ENCODE measurements around the gene ASB7.

DNA sequence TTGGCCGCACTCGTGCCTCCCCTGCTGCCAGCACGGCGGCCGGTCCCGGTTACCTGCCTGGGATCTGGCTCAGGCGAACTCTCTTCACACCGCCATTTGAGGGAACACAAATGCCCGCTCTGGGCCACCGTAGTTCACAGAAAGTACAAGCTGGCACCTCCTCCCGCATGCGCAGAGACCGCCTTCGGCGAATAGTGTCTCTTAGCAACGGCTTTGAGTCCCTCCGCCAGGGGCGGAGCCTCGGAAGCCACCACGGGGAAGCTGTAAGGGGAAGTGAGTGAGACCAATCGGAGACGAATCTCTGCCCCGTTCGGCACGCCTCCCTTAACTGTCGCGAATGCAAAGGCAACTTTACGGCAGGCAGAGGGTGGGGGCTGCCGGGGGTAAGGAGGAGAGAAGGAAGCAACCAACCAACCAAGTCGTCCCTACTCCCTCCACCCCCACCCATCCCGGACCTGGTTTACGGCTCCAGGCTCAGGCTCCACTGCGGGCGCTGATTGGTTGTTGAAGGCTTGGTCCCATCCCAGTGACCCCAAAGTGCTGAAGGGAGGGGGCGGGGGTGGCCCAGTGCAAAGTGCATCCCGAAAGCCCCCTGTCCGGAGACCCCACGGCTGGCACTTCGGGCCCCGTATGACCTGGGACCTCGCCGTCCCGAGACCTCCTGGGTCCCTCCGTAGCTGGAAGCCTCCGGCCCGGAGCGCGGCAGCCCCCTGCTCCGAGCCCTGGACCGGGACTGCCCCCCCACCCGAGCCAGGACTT is at the start of gene ASB7, which contains the start of gene LINS1:
- TF ChIP-seq, protein P1, sequence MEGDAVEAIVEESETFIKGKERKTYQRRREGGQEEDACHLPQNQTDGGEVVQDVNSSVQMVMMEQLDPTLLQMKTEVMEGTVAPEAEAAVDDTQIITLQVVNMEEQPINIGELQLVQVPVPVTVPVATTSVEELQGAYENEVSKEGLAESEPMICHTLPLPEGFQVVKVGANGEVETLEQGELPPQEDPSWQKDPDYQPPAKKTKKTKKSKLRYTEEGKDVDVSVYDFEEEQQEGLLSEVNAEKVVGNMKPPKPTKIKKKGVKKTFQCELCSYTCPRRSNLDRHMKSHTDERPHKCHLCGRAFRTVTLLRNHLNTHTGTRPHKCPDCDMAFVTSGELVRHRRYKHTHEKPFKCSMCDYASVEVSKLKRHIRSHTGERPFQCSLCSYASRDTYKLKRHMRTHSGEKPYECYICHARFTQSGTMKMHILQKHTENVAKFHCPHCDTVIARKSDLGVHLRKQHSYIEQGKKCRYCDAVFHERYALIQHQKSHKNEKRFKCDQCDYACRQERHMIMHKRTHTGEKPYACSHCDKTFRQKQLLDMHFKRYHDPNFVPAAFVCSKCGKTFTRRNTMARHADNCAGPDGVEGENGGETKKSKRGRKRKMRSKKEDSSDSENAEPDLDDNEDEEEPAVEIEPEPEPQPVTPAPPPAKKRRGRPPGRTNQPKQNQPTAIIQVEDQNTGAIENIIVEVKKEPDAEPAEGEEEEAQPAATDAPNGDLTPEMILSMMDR (IDR thresholded peaks at IDR 0.05): no peak
- no peak for TF ChIP-seq ZNF396 (CRISPR knock-in tag; IDR thresholded peaks at IDR 0.05; ENCODE audit: borderline replicate concordance)
- TF ChIP-seq, protein P2, sequence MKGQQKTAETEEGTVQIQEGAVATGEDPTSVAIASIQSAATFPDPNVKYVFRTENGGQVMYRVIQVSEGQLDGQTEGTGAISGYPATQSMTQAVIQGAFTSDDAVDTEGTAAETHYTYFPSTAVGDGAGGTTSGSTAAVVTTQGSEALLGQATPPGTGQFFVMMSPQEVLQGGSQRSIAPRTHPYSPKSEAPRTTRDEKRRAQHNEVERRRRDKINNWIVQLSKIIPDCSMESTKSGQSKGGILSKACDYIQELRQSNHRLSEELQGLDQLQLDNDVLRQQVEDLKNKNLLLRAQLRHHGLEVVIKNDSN (CRISPR knock-in tag; IDR thresholded peaks at IDR 0.05): no peak
- TF ChIP-seq, protein P3, sequence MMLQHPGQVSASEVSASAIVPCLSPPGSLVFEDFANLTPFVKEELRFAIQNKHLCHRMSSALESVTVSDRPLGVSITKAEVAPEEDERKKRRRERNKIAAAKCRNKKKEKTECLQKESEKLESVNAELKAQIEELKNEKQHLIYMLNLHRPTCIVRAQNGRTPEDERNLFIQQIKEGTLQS (CRISPR knock-in tag; conservative IDR thresholded peaks at IDR 0.05): no peak
- TF ChIP-seq NFE2L1 (CRISPR knock-in tag; IDR thresholded peaks at IDR 0.05): no peak
- TF ChIP-seq, protein P4, sequence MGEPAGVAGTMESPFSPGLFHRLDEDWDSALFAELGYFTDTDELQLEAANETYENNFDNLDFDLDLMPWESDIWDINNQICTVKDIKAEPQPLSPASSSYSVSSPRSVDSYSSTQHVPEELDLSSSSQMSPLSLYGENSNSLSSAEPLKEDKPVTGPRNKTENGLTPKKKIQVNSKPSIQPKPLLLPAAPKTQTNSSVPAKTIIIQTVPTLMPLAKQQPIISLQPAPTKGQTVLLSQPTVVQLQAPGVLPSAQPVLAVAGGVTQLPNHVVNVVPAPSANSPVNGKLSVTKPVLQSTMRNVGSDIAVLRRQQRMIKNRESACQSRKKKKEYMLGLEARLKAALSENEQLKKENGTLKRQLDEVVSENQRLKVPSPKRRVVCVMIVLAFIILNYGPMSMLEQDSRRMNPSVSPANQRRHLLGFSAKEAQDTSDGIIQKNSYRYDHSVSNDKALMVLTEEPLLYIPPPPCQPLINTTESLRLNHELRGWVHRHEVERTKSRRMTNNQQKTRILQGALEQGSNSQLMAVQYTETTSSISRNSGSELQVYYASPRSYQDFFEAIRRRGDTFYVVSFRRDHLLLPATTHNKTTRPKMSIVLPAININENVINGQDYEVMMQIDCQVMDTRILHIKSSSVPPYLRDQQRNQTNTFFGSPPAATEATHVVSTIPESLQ (CRISPR knock-in tag; IDR thresholded peaks at IDR 0.05): no peak
- no peak for TF ChIP-seq MYBL2 (CRISPR knock-in tag; IDR thresholded peaks at IDR 0.05)
- no peak for TF ChIP-seq JUN (CRISPR knock-in tag; IDR thresholded peaks at IDR 0.05)
- TF ChIP-seq KAT7 (CRISPR knock-in tag; IDR thresholded peaks at IDR 0.05; ENCODE audit: borderline replicate concordance): no peak
- TF ChIP-seq, protein P5, sequence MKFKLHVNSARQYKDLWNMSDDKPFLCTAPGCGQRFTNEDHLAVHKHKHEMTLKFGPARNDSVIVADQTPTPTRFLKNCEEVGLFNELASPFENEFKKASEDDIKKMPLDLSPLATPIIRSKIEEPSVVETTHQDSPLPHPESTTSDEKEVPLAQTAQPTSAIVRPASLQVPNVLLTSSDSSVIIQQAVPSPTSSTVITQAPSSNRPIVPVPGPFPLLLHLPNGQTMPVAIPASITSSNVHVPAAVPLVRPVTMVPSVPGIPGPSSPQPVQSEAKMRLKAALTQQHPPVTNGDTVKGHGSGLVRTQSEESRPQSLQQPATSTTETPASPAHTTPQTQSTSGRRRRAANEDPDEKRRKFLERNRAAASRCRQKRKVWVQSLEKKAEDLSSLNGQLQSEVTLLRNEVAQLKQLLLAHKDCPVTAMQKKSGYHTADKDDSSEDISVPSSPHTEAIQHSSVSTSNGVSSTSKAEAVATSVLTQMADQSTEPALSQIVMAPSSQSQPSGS (CRISPR knock-in tag; IDR thresholded peaks at IDR 0.05; ENCODE audit: borderline replicate concordance, low read depth): no peak
- no peak for TF ChIP-seq CREM (CRISPR knock-in tag; IDR thresholded peaks at IDR 0.05)
- TF ChIP-seq TCF7 (CRISPR knock-in tag; IDR thresholded peaks at IDR 0.05; ENCODE audit: low read depth): no peak
- no peak for TF ChIP-seq FOXP1 (CRISPR knock-in tag; IDR thresholded peaks at IDR 0.05; ENCODE audit: borderline replicate concordance)
- no peak for TF ChIP-seq ZNF416 (CRISPR knock-in tag; IDR thresholded peaks at IDR 0.05)

All from WTC11 (cell line).